ENCODE data around the gene ZIC2. TPM values are rescaled to one million over a fixed set of nuclear protein-coding genes. Genes with fewer than 3 reads are reported as not detected.

ZIC2 gene
- total RNA-seq, 1 donor from 2014 or later = 55.3 TPM

- Mint-ChIP-seq H3K4me3 (peak overlapping the region; percentile 83), H3K27me3 (ENCODE audit: low read depth) (peaks cover 79% of the 10 kb centered on the region), H3K36me3 (ENCODE audit: low read depth) (peaks cover 4% of the 10 kb centered on the region), H3K27ac (ENCODE audit: unreplicated experiment) (no peak overlapping the region), H3K9me3 (peaks cover 3% of the 10 kb centered on the region), H3K4me1 (peaks cover 20% of the 10 kb centered on the region)
- TF ChIP-seq, protein P1, sequence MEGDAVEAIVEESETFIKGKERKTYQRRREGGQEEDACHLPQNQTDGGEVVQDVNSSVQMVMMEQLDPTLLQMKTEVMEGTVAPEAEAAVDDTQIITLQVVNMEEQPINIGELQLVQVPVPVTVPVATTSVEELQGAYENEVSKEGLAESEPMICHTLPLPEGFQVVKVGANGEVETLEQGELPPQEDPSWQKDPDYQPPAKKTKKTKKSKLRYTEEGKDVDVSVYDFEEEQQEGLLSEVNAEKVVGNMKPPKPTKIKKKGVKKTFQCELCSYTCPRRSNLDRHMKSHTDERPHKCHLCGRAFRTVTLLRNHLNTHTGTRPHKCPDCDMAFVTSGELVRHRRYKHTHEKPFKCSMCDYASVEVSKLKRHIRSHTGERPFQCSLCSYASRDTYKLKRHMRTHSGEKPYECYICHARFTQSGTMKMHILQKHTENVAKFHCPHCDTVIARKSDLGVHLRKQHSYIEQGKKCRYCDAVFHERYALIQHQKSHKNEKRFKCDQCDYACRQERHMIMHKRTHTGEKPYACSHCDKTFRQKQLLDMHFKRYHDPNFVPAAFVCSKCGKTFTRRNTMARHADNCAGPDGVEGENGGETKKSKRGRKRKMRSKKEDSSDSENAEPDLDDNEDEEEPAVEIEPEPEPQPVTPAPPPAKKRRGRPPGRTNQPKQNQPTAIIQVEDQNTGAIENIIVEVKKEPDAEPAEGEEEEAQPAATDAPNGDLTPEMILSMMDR (conservative IDR thresholded peaks at IDR 0.05) = no peak
- no peak for DNase-seq (ENCODE audit: low read depth, low spot score)
These were observed 3.4 kb upstream of the ZIC2 start for GRCh38 chr13:99977912-99978798.

DNA sequence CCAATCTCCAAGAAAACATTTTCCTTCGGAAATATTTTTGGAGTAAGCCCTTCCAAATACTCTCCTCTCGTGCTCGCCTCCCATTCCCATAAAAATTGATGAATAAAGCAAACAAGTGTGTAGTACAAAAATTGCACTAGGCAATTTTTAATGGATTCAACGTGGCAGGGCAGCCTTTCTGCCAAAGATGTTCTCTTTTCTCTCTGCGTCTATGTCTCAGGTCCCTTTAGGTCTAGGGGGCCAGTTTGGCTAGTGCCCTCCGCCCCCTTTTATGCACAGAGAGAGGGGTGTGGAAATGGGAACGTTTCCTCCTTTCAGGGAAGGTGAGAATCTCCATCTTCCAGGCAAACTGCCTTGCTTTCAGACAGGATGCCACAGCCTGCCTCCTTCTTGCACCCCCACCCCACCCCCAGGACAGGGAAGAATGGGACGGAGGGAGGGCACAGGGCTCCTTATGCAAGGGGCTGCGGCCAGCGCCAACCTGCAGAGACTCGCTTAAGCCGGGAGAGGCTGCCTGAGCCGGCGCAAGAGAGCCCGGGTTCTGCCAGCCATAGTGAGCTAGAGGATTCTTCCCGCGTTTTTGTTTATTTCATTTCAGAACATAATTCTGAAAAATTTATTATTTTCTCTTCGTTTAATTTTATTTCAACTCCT is 2.7 kb upstream of the ZIC2 start:
- peaks cover 3% of the 10 kb centered on the region for H3K9me3 Mint-ChIP-seq
- peaks cover 28% of the 10 kb centered on the region for H3K4me1 Mint-ChIP-seq
- H3K4me3 Mint-ChIP-seq = peak overlapping the region; percentile 83
- DNase-seq (ENCODE audit: low read depth, low spot score) = no peak
- H3K27me3 Mint-ChIP-seq (ENCODE audit: low read depth) = peaks cover 79% of the 10 kb centered on the region
- peaks cover 5% of the 10 kb centered on the region for H3K36me3 Mint-ChIP-seq (ENCODE audit: low read depth)
- TF ChIP-seq, protein P1 (conservative IDR thresholded peaks at IDR 0.05) = no peak
- H3K27ac Mint-ChIP-seq (ENCODE audit: unreplicated experiment) = no peak overlapping the region

DNA sequence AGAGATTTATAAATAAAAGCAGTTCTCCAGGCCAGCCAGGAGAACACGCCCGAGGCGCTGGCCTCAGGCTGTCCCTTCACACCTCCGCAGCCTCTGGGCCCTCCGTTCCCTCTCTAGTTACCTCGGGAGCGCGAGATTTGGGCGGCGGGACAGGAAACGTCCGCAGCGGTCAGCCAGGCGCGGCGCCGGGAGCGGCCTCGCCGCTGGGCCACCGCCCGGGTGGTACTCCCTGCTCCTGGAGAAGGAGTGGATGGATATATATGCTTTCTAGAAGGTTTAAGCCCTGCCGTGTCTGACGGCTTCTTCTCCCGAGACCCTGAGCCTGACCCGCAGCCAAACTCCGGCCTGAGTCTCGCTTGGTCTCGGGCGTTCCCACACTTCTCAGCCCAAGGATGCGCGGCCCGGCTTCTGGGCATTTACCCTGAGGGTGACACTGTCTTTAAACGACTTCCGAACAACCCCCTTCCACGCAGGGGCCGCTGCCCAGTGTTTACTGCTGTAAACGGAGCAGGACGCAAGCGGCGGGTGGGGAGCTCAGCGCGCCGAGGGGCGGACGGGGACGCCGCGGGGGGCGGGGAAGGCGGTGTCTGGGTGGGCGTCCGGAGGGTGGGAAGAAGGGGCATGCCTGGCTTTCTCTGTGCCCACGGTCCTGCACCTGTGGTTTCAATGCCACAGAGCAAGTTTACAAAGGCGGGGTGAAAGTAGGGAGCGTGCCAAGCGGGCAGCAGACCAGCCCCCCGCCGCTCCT is 2.0 kb upstream of the ZIC2 start:
- peaks cover 35% of the 10 kb centered on the region for H3K4me1 Mint-ChIP-seq
- H3K36me3 Mint-ChIP-seq (ENCODE audit: low read depth) = peaks cover 11% of the 10 kb centered on the region
- no peak for DNase-seq (ENCODE audit: low read depth, low spot score)
- H3K27ac Mint-ChIP-seq (ENCODE audit: unreplicated experiment) = no peak overlapping the region
- H3K9me3 Mint-ChIP-seq = peaks cover 3% of the 10 kb centered on the region
- TF ChIP-seq, protein P1 (conservative IDR thresholded peaks at IDR 0.05) = no peak
- H3K4me3 Mint-ChIP-seq = peak overlapping the region; percentile 83
- H3K27me3 Mint-ChIP-seq (ENCODE audit: low read depth) = peaks cover 79% of the 10 kb centered on the region

DNA sequence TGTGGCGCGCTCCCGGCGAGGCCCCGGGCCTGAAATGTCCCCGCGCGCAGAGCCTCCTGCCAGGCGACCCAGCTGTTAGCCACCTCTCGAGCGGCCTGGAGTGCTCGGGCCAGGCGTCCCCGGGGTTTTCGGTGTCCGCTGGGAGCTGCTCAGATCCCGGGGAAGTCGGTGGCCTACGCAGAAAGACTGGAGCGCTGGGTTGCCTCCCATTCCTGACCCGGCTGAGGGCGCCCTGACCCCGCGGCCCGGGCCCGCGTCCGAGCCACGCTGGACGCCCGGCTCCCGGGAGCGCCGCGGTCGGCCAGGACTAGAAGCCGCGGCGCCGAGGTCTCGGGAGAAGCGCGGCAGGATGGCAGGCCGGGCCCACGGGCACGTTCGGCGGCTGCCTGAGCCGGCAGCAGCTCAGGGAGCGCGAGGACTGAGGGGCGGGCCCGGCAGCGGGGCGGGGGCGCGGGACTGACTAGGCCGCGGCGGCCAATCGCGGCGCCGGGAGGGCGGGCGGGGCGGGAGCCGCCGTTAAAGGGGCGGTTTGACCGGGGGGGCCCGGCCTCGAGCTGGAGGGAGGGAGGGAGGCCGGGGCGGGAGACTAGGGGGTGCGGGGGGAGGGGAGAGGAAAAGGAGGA is 1.3 kb upstream of the ZIC2 start:
- H3K4me1 Mint-ChIP-seq = peaks cover 37% of the 10 kb centered on the region
- DNase-seq (ENCODE audit: low read depth, low spot score) = no peak
- H3K36me3 Mint-ChIP-seq (ENCODE audit: low read depth) = peaks cover 11% of the 10 kb centered on the region
- H3K4me3 Mint-ChIP-seq = peak overlapping the region; percentile 84
- TF ChIP-seq, protein P1 (conservative IDR thresholded peaks at IDR 0.05) = no peak
- peaks cover 76% of the 10 kb centered on the region for H3K27me3 Mint-ChIP-seq (ENCODE audit: low read depth)
- H3K27ac Mint-ChIP-seq (ENCODE audit: unreplicated experiment) = no peak overlapping the region
- peaks cover 3% of the 10 kb centered on the region for H3K9me3 Mint-ChIP-seq

All from neural crest cell (in vitro differentiated cells).